ENCODE measurements around the gene MRPS2.

DNA sequence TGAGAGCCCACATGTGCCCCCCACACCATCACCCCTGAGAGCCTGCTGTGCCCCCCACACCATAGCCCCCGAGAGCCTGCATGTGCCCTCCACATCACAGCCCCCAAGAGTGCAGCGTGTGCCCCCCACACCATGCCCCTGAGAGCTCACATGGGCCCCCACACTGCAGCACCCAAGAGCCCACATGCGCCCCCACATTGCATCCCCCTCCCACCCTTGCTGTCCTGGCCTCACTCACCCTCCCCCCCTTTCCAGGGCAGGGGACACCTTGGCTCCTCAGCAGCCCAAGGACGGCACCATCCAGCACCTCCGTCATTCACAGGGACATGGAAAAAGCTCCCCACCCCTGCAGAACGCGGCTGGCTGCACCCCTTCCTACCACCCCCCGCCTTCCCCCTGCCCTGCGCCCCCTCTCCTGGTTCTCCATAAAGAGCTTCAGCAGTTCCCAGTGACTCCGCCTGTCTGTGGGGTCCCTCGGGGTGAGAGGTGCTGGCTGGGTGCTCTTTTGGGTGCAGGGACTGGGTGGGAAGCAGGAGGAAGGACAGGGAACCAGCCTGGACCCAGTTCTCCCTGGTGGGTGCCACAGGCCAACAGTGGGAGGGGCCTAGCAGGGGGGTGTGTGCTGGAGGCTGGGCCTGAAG is 25.7 kb downstream of the MRPS2 start:
- TF ChIP-seq ASH1L (IDR thresholded peaks at IDR 0.05; ENCODE audit: borderline replicate concordance, low read depth, partially characterized antibody) (no peak), FOXM1 (IDR thresholded peaks at IDR 0.05; ENCODE audit: low read depth) (no peak), FOXM1 (CRISPR knock-in tag; IDR thresholded peaks at IDR 0.05; ENCODE audit: low read depth) (no peak)
- TF ChIP-seq, protein P1, sequence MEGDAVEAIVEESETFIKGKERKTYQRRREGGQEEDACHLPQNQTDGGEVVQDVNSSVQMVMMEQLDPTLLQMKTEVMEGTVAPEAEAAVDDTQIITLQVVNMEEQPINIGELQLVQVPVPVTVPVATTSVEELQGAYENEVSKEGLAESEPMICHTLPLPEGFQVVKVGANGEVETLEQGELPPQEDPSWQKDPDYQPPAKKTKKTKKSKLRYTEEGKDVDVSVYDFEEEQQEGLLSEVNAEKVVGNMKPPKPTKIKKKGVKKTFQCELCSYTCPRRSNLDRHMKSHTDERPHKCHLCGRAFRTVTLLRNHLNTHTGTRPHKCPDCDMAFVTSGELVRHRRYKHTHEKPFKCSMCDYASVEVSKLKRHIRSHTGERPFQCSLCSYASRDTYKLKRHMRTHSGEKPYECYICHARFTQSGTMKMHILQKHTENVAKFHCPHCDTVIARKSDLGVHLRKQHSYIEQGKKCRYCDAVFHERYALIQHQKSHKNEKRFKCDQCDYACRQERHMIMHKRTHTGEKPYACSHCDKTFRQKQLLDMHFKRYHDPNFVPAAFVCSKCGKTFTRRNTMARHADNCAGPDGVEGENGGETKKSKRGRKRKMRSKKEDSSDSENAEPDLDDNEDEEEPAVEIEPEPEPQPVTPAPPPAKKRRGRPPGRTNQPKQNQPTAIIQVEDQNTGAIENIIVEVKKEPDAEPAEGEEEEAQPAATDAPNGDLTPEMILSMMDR (IDR thresholded peaks at IDR 0.05 in 2 of 3, conservative IDR thresholded peaks at IDR 0.05 in 1 of 3; ENCODE audit: insufficient read depth in 2 of 3, low read depth in 1 of 3, low read length in 3 of 3): no peak
